Esophagus muscularis mucosa (tissue), 4 donors: ENCODE data around the gene CDC45.

Source experiments
- CTCF ChIP-seq, 3 experiments: fragments of 200-600 bp in 2 of 3; fragments of 450-650 bp in 1 of 3; sonication (generic) in 2 of 3; IDR thresholded peaks; one replicate each; pipeline ENCODE4 v1.5.1; 2017 to 2019; ENCODE audit warnings: antibody characterized with exemption in 3 of 3, mild to moderate bottlenecking in 2 of 3, moderate library complexity in 1 of 3
- EP300 ChIP-seq: sonication (generic); formaldehyde crosslinking; IDR thresholded peaks from one replicate; pipeline ENCODE4 v1.6.1; 2017; ENCODE audit warnings: antibody characterized with exemption
- POLR2A ChIP-seq: fragments of 450-650 bp; IDR thresholded peaks from one replicate; pipeline ENCODE4 v1.6.1; 2017; ENCODE audit warnings: antibody characterized with exemption, moderate library complexity, mild to moderate bottlenecking, low read depth
- POLR2AphosphoS5 ChIP-seq, 2 donors: sonication (generic); formaldehyde crosslinking; IDR thresholded peaks; one replicate each; pipeline ENCODE4 v1.6.1; 2017; ENCODE audit warnings: antibody characterized with exemption in 2 of 2

DNA sequence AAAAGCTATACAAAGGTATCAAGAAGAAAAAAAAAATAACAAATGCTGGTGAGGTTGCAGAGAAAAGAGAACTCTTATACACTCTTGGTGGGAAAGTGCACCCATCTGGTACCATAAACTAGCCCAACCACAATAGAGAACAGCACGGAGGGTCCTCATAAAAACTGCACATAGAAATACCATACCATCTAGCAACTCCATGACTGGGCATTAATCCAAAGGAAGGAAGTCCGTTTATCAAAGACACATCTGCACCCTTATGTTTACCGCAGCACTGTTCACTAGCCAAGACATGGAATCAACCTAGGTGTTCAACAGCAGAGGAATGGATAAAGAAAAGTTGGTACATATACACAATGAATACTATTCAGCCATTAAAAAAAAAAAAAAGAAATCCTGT, 55.3 kb downstream of the CDC45 start:
- no peak for TF ChIP-seq CTCF (IDR thresholded peaks at IDR 0.05)
- TF ChIP-seq POLR2AphosphoS5 (IDR thresholded peaks at IDR 0.05), result no peak
- no peak for TF ChIP-seq POLR2A
- TF ChIP-seq EP300, result no peak
